Measurements from ENCODE around the gene GALNTL6. TPM values are rescaled to one million over a fixed set of nuclear protein-coding genes. Genes with fewer than 3 reads are reported as not detected.

The GALNTL6 gene
- total RNA-seq, 1 donor from 2014 or later, result not detected

- no peaks in the 10 kb centered on the region for H3K27me3 ChIP-seq (ENCODE audit: control insufficient read depth, insufficient read depth, low read length)
- H3K36me3 ChIP-seq (ENCODE audit: control insufficient read depth, insufficient read depth, low read length), result no peaks in the 10 kb centered on the region
- no peak for TF ChIP-seq CTCF (IDR thresholded peaks at IDR 0.05; ENCODE audit: insufficient read depth, low read length, severe bottlenecking)
- H3K4me3 ChIP-seq (ENCODE audit: low read depth, low read length), result no peak overlapping the region
- DNase-seq (ENCODE audit: low read depth) (no peak), FAIRE-seq (no peak)
Observed at GRCh38 chr4:171979461-171979860, 166.3 kb downstream of the GALNTL6 start.

- FAIRE-seq, result no peak
- no peak for TF ChIP-seq CTCF (IDR thresholded peaks at IDR 0.05; ENCODE audit: insufficient read depth, low read length, severe bottlenecking)
- no peaks in the 10 kb centered on the region for H3K27me3 ChIP-seq (ENCODE audit: control insufficient read depth, insufficient read depth, low read length)
Observed at GRCh38 chr4:171981185-171981584, 168.0 kb downstream of the GALNTL6 start.

GRCh38 chr4:171983935-171984805, 171.0 kb downstream of the GALNTL6 start:
- TF ChIP-seq CTCF (IDR thresholded peaks at IDR 0.05; ENCODE audit: insufficient read depth, low read length, severe bottlenecking), result no peak
- DNase-seq (ENCODE audit: low read depth) (no peak), FAIRE-seq (no peak)
- no peak overlapping the region for H3K4me3 ChIP-seq (ENCODE audit: low read depth, low read length)
- no peaks in the 10 kb centered on the region for H3K27me3 ChIP-seq (ENCODE audit: control insufficient read depth, insufficient read depth, low read length)
- H3K36me3 ChIP-seq (ENCODE audit: control insufficient read depth, insufficient read depth, low read length), result no peaks in the 10 kb centered on the region

More at GRCh38 chr4:171981185-171981584, 168.0 kb downstream of the GALNTL6 start:
- DNase-seq (ENCODE audit: low read depth), result no peak
- Histone ChIP-seq H3K4me3 (ENCODE audit: low read depth, low read length) (no peak overlapping the region), H3K36me3 (ENCODE audit: control insufficient read depth, insufficient read depth, low read length) (no peaks in the 10 kb centered on the region)

- TF ChIP-seq CTCF (IDR thresholded peaks at IDR 0.05; ENCODE audit: insufficient read depth, low read length, severe bottlenecking), result no peak
- DNase-seq (ENCODE audit: low read depth), result no peak
- no peaks in the 10 kb centered on the region for H3K27me3 ChIP-seq (ENCODE audit: control insufficient read depth, insufficient read depth, low read length)
- no peak overlapping the region for H3K4me3 ChIP-seq (ENCODE audit: low read depth, low read length)
- FAIRE-seq, result no peak
- H3K36me3 ChIP-seq (ENCODE audit: control insufficient read depth, insufficient read depth, low read length), result no peaks in the 10 kb centered on the region
Observed at GRCh38 chr4:171985129-171985528, 171.9 kb downstream of the GALNTL6 start.

GRCh38 chr4:171993247-171993646, 180.0 kb downstream of the GALNTL6 start:
- Histone ChIP-seq H3K36me3 (ENCODE audit: control insufficient read depth, insufficient read depth, low read length) (no peaks in the 10 kb centered on the region), H3K27me3 (ENCODE audit: control insufficient read depth, insufficient read depth, low read length) (no peaks in the 10 kb centered on the region), H3K4me3 (ENCODE audit: low read depth, low read length) (no peak overlapping the region)
- DNase-seq (ENCODE audit: low read depth), result no peak
- TF ChIP-seq CTCF (IDR thresholded peaks at IDR 0.05; ENCODE audit: insufficient read depth, low read length, severe bottlenecking), result no peak
- no peak for FAIRE-seq
